PC-3 (cell line): ENCODE data around the gene NXPH4. TPM values are rescaled to one million over a fixed set of nuclear protein-coding genes. Genes with fewer than 3 reads are reported as not detected.

Experiments
- ATAC-seq: fragments of 200-7000 bp; cut with Tn5 transposase; 2 replicates; pipeline ENCODE4 v1.9.1; 2020; ENCODE audit warnings: mild to moderate bottlenecking, moderate library complexity
- BruUV-seq: library from RNA; stranded (reverse); fragments of 400-500 nt; replicated peaks from 2 replicates; lab custom pipeline; 2021; lab: Mats Ljungman, UMichigan
- CTCF ChIA-PET: fragments of 300-600 bp; sonication (Branson Sonifier 250); formaldehyde crosslinking; loops from one replicate; lab custom pipeline; 2022; ENCODE audit warnings: antibody characterized with exemption; lab: Charles Lee
- POLR2A ChIA-PET: fragments of 300-600 bp; sonication (Branson Sonifier 250); formaldehyde crosslinking; loops from one replicate; lab custom pipeline; 2022; ENCODE audit warnings: antibody characterized with exemption; ENCODE audit not compliant: unreplicated experiment; lab: Charles Lee
- DNase-seq: peaks from one replicate; pipeline ENCODE4 v3.0.0-alpha.2; 2015
- H2AFZ ChIP-seq: fragments of 300-600 bp; sonication (generic); 2 replicates; pipeline ENCODE4 v1.6.0; 2016; ENCODE audit warnings: antibody characterized with exemption, low read length
- H3F3A ChIP-seq: fragments of 300-600 bp; sonication (generic); one replicate; pipeline ENCODE4 v1.6.0; 2017; ENCODE audit warnings: antibody characterized with exemption, low read length, control low read depth, mild to moderate bottlenecking; ENCODE audit not compliant: unreplicated experiment
- H3K27ac ChIP-seq: fragments of 300-600 bp; sonication (generic); 2 replicates; pipeline ENCODE4 v1.5.1; 2016; ENCODE audit warnings: mild to moderate bottlenecking, low read length
- H3K27me3 ChIP-seq: fragments of 300-600 bp; sonication (generic); 2 replicates; pipeline ENCODE4 v1.6.1; 2016; ENCODE audit warnings: low read length, mixed read lengths
- H3K36me3 ChIP-seq: fragments of 300-600 bp; sonication (generic); 2 replicates; pipeline ENCODE4 v1.6.1; 2016; ENCODE audit warnings: low read depth, mixed run types, low read length, mixed read lengths
- H3K4me1 ChIP-seq: fragments of 300-600 bp; sonication (generic); 2 replicates; pipeline ENCODE4 v1.5.1; 2016; ENCODE audit warnings: low read length; ENCODE audit not compliant: insufficient read depth
- H3K4me2 ChIP-seq: fragments of 300-600 bp; sonication (generic); 2 replicates; pipeline ENCODE4 v1.6.0; 2016; ENCODE audit warnings: low read length
- H3K4me3 ChIP-seq: fragments of 300-600 bp; sonication (generic); 2 replicates; pipeline ENCODE4 v1.5.1; 2016; ENCODE audit warnings: mild to moderate bottlenecking, low read length, mixed read lengths
- H3K79me2 ChIP-seq: fragments of 300-600 bp; sonication (generic); 2 replicates; pipeline ENCODE4 v1.6.1; 2017; ENCODE audit warnings: low read length, mixed read lengths
- H3K9ac ChIP-seq: fragments of 300-600 bp; sonication (generic); 2 replicates; pipeline ENCODE4 v1.6.0; 2016; ENCODE audit warnings: mild to moderate bottlenecking, low read length
- H3K9me2 ChIP-seq: fragments of 300-600 bp; sonication (generic); replicated peaks from 2 replicates; pipeline ENCODE4 v1.6.1; 2016; ENCODE audit warnings: mixed run types, low read length, mixed read lengths
- H3K9me3 ChIP-seq: fragments of 300-600 bp; sonication (generic); 2 replicates; pipeline ENCODE4 v1.6.1; 2016; ENCODE audit warnings: low read length, mixed read lengths
- H4K20me1 ChIP-seq: fragments of 300-600 bp; sonication (generic); 2 replicates; pipeline ENCODE4 v1.6.1; 2016; ENCODE audit warnings: low read length, mixed read lengths
- CTCF ChIP-seq: fragments of 300-600 bp; sonication (generic); conservative IDR thresholded peaks from 2 replicates; pipeline ENCODE4 v1.5.1; 2017; ENCODE audit warnings: antibody characterized with exemption, low read depth, mild to moderate bottlenecking, low read length
- EZH2 ChIP-seq: fragments of 300-600 bp; sonication (generic); IDR thresholded peaks from one replicate; pipeline ENCODE4 v1.6.1; 2017; ENCODE audit warnings: antibody characterized with exemption, mild to moderate bottlenecking, low read length; ENCODE audit not compliant: unreplicated experiment
- EZH2phosphoT487 ChIP-seq: fragments of 300-600 bp; sonication (generic); IDR thresholded peaks from 2 replicates; pipeline ENCODE4 v1.6.1; 2018; ENCODE audit warnings: mild to moderate bottlenecking, antibody characterized with exemption, low read length, borderline replicate concordance
- intact Hi-C: fragments of 100-400 bp; cut with micrococcal nuclease; formaldehyde crosslinking; loops from 2 replicates; pipeline ENCODE4 v1.9.0; 2023
- total RNA-seq: library from RNA; depleted of rRNA; stranded (reverse); fragments of >200 nt; gene quantifications from 2 replicates; pipeline ENCODE4 v1.2.3, GENCODE V29; 2014

The NXPH4 gene
- total RNA-seq, 1 experiment from 2014 or later = 15.1 TPM

GRCh38 chr12:57208631-57209282 is 7.8 kb upstream of the NXPH4 start:
- no peak overlapping the region for H3K27ac ChIP-seq
- intact Hi-C loops = no loop called here
- TF ChIP-seq EZH2 (no peak), EZH2phosphoT487 (no peak), CTCF (no peak)
- no peaks in the 10 kb centered on the region for H3K9me3 ChIP-seq
- ATAC-seq (no peak), DNase-seq (no peak)
- H3K4me1 ChIP-seq = peaks cover 4% of the 10 kb centered on the region
- no peak overlapping the region for H3K4me3 ChIP-seq
- H3K27me3 ChIP-seq = no peaks in the 10 kb centered on the region
- H4K20me1 ChIP-seq = no peaks in the 10 kb centered on the region
- no peaks in the 10 kb centered on the region for H3F3A ChIP-seq
- CTCF ChIA-PET = no interaction called here
- no TSS peak for BruUV-seq
- no peak overlapping the region for H3K4me2 ChIP-seq
- H3K9me2 ChIP-seq = no peaks in the 10 kb centered on the region
- H3K9ac ChIP-seq = no peak overlapping the region
- POLR2A ChIA-PET = no interaction called here
- no peak overlapping the region for H2AFZ ChIP-seq
- no peaks in the 10 kb centered on the region for H3K36me3 ChIP-seq
- no peaks in the 10 kb centered on the region for H3K79me2 ChIP-seq

- H3K36me3 ChIP-seq = no peaks in the 10 kb centered on the region
- no peaks in the 10 kb centered on the region for H3K9me2 ChIP-seq
- no peaks in the 10 kb centered on the region for H4K20me1 ChIP-seq
- intact Hi-C loops = no loop called here
- H3K4me3 ChIP-seq = no peak overlapping the region
- BruUV-seq = no TSS peak
- POLR2A ChIA-PET = no interaction called here
- H3K27me3 ChIP-seq = peaks cover 4% of the 10 kb centered on the region
- H3K9ac ChIP-seq = no peak overlapping the region
- no peak for TF ChIP-seq CTCF
- no peak for TF ChIP-seq EZH2
- no peak for TF ChIP-seq EZH2phosphoT487
- no peak overlapping the region for H2AFZ ChIP-seq
- no peak overlapping the region for H3K4me2 ChIP-seq
- ATAC-seq = no peak
- peaks cover 9% of the 10 kb centered on the region for H3K4me1 ChIP-seq
- no peaks in the 10 kb centered on the region for H3F3A ChIP-seq
- DNase-seq = no peak
- no peaks in the 10 kb centered on the region for H3K79me2 ChIP-seq
- CTCF ChIA-PET = no interaction called here
- no peaks in the 10 kb centered on the region for H3K9me3 ChIP-seq
- no peak overlapping the region for H3K27ac ChIP-seq
Measured at GRCh38 chr12:57209916-57210315, 6.7 kb upstream of the NXPH4 start.

GRCh38 chr12:57210461-57210860 is 6.1 kb upstream of the NXPH4 start:
- DNase-seq (no peak), ATAC-seq (no peak)
- Histone ChIP-seq H3K9me3 (no peaks in the 10 kb centered on the region), H3K36me3 (no peaks in the 10 kb centered on the region), H3K79me2 (no peaks in the 10 kb centered on the region), H3K9ac (no peak overlapping the region), H3K4me3 (no peak overlapping the region), H3K4me2 (no peak overlapping the region), H3K27me3 (peaks cover 10% of the 10 kb centered on the region), H3K27ac (no peak overlapping the region), H3K4me1 (peaks cover 10% of the 10 kb centered on the region), H2AFZ (no peak overlapping the region), H3F3A (no peaks in the 10 kb centered on the region), H4K20me1 (no peaks in the 10 kb centered on the region), H3K9me2 (no peaks in the 10 kb centered on the region)
- TF ChIP-seq CTCF = no peak
- TF ChIP-seq EZH2 = no peak
- no peak for TF ChIP-seq EZH2phosphoT487
- POLR2A ChIA-PET = no interaction called here
- no TSS peak for BruUV-seq
- CTCF ChIA-PET = no interaction called here
- intact Hi-C loops = no loop called here
